Bronchial epithelial cell (primary cell): ENCODE measurements around the gene ASAP3. TPM values are rescaled to one million over a fixed set of nuclear protein-coding genes. Genes with fewer than 3 reads are reported as not detected.

Experiments used
- DNase-seq: peaks from one replicate; pipeline ENCODE4 v3.0.0-alpha.2; 2010; ENCODE audit warnings: low read depth
- FAIRE-seq: peaks from 2 replicates; lab custom pipeline; 2011; peaks lifted over from hg19 to GRCh38; lab: Jason Lieb, UNC
- H3K27me3 ChIP-seq: 2 replicates; pipeline ENCODE4 v1.5.1; 2011; ENCODE audit warnings: low read length; ENCODE audit not compliant: control insufficient read depth, insufficient read depth
- H3K36me3 ChIP-seq: 2 replicates; pipeline ENCODE4 v1.5.1; 2011; ENCODE audit warnings: low read length; ENCODE audit not compliant: control insufficient read depth, insufficient read depth
- H3K4me3 ChIP-seq: 2 replicates; pipeline ENCODE4 v1.5.1; 2011; ENCODE audit warnings: mild to moderate bottlenecking, low read depth, low read length, control low read depth
- total RNA-seq: library from RNA; depleted of rRNA; stranded (reverse); fragments of >200 nt; gene quantifications from 2 replicates; pipeline ENCODE4 v1.2.1, GENCODE V29; 2014
- TF ChIP-seq, protein P1 (sequence below): IDR thresholded peaks from 2 replicates; pipeline ENCODE4 v1.5.1; 2011; ENCODE audit warnings: mild to moderate bottlenecking, moderate library complexity, low read length, control low read depth, inconsistent platforms; ENCODE audit not compliant: insufficient read depth, severe bottlenecking

The ASAP3 gene
- total RNA-seq, 1 donor from 2014 or later: 1.8 TPM

DNA sequence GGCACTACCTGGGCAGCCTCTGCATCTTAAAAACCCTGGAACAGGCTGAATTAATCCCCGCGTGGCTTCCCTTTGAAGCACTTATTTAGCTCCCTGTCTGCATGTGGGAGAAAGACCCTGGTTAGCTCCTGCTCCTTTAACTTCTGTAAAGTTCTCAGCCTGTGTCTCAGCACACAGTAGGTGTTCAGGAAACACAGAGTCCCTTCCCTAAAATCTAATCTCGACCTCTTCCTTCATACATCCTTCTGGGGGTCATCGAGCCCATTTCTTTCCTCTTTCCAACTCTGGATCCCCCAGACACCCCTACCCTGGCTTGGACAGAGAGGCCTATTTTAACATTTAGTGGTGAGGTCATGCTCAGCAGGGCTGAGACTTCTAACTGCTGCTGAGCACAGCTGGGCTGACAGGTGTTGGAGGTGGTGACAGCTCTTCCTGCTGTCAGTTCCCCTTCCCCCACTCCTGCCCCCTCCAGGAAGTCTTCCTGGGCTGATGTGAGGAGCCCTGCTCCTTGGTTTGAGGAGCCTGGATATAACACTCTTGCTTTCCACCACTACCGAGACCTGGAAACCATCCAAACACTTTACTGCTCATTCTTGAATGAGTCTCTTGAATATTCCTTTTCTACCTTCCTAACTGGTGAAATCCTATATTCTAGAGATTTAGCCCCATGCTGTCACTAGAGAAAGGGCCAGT, 41.7 kb upstream of the ASAP3 start:
- FAIRE-seq (no peak), DNase-seq (no peak)
- TF ChIP-seq, protein P1, sequence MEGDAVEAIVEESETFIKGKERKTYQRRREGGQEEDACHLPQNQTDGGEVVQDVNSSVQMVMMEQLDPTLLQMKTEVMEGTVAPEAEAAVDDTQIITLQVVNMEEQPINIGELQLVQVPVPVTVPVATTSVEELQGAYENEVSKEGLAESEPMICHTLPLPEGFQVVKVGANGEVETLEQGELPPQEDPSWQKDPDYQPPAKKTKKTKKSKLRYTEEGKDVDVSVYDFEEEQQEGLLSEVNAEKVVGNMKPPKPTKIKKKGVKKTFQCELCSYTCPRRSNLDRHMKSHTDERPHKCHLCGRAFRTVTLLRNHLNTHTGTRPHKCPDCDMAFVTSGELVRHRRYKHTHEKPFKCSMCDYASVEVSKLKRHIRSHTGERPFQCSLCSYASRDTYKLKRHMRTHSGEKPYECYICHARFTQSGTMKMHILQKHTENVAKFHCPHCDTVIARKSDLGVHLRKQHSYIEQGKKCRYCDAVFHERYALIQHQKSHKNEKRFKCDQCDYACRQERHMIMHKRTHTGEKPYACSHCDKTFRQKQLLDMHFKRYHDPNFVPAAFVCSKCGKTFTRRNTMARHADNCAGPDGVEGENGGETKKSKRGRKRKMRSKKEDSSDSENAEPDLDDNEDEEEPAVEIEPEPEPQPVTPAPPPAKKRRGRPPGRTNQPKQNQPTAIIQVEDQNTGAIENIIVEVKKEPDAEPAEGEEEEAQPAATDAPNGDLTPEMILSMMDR: no peak
- Histone ChIP-seq H3K36me3 (no peaks in the 10 kb centered on the region), H3K27me3 (peaks cover 3% of the 10 kb centered on the region), H3K4me3 (no peak overlapping the region)

- no peaks in the 10 kb centered on the region for H3K27me3 ChIP-seq
- H3K36me3 ChIP-seq: no peaks in the 10 kb centered on the region
- no peak for FAIRE-seq
- no peak overlapping the region for H3K4me3 ChIP-seq
- TF ChIP-seq, protein P1: no peak
- DNase-seq: no peak
These were observed 40.9 kb upstream of the ASAP3 start for GRCh38 chr1:23524716-23525401.

- Histone ChIP-seq H3K4me3 (no peak overlapping the region), H3K36me3 (no peaks in the 10 kb centered on the region), H3K27me3 (no peaks in the 10 kb centered on the region)
- FAIRE-seq (no peak), DNase-seq (no peak)
- TF ChIP-seq, protein P1: no peak
These were observed 40.2 kb upstream of the ASAP3 start for GRCh38 chr1:23524163-23524562.

DNA sequence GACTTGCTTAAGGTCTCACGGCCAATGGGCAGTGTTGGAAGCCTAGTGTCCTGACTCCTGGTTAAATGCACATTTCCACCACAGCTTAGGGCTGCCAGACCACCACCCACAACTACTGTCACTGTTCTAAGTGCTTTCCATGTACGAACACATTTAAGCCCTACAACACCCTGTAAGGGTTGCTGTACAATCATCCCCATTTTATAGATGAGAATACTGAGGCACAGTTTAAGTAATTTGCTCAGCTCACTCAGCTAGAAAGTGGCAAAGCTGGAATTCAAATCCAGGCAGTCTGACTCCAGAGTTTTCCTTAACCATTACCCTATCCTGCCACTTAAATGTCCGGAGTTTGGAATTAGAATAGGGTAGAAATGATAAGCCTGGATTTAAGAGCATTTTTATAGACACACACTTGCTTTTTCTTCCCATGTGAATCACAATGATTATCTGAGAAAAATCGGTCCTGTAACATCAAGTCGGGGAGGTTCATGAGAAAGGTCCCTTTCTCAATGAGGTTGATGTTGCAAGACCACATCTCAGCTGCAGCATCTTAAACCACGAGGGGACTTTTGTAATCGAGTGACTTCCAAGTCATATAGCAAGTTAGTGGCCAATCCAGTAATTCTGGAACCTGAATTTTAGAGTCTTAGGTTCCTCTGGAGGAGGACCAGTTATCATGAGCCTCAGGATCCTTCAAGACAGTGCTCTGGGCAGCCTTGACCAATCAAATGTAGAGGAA, 38.4 kb upstream of the ASAP3 start:
- no peaks in the 10 kb centered on the region for H3K36me3 ChIP-seq
- FAIRE-seq (no peak), DNase-seq (no peak)
- TF ChIP-seq, protein P1: no peak
- H3K27me3 ChIP-seq: no peaks in the 10 kb centered on the region
- H3K4me3 ChIP-seq: no peak overlapping the region

DNA sequence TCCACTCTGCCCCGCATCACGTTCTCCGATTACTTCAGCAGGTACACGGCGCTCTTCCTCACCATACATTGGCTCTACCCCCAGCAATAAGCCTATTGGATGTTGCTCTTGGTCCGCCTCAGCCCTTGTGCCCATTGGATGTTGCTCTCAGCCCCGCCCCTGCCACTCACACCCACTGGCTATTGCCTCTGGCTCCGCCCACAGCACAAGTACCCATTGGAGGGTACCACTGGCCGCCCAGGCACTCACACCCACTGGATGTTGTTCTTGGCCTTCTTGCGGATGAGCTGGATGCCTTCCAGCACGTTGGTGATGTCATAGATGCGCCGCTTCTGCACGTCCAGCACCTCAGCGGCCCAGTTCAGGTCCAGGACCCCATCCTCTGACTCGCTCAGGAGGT, 37.6 kb upstream of the ASAP3 start:
- Histone ChIP-seq H3K27me3 (no peaks in the 10 kb centered on the region), H3K4me3 (no peak overlapping the region), H3K36me3 (no peaks in the 10 kb centered on the region)
- TF ChIP-seq, protein P1: no peak
- DNase-seq: no peak
- FAIRE-seq: no peak
